H1 (cell line): ENCODE data around the gene PRKN. TPM values are rescaled to one million over a fixed set of nuclear protein-coding genes. Genes with fewer than 3 reads are reported as not detected.
A peak's percentile ranks its signal among the peaks of the same experiment; 100 is the strongest.

ENCODE experiments used
- CTCF ChIA-PET: fragments of 300-600 bp; sonication (Branson Sonifier 250); formaldehyde crosslinking; loops from one replicate; lab custom pipeline; 2021; ENCODE audit not compliant: partially characterized antibody; lab: Charles Lee
- POLR2A ChIA-PET: fragments of 300-600 bp; sonication (Branson Sonifier 250); formaldehyde crosslinking; loops from one replicate; lab custom pipeline; 2021; ENCODE audit warnings: inconsistent platforms; ENCODE audit not compliant: partially characterized antibody; lab: Charles Lee
- DNase-seq, 2 experiments: peaks; one replicate each; pipeline versions ENCODE4 v3.0.0 to v3.0.0-alpha.2; 2010 to 2022; ENCODE audit warnings: low spot score in 2 of 2, low read depth in 1 of 2, mixed read lengths in 1 of 2
- FAIRE-seq: peaks from 2 replicates; lab custom pipeline; 2011; peaks lifted over from hg19 to GRCh38; lab: Jason Lieb, UNC
- H2AFZ ChIP-seq: 2 replicates; pipeline ENCODE4 v1.8.1; 2012; ENCODE audit warnings: low read length, inconsistent platforms
- H2AK5ac ChIP-seq: 2 replicates; pipeline ENCODE4 v1.6.1; 2013; ENCODE audit warnings: low read depth, low read length
- H2BK120ac ChIP-seq: replicated peaks from 2 replicates; pipeline ENCODE3; 2013; ENCODE audit warnings: low read depth, low read length, inconsistent platforms
- H2BK12ac ChIP-seq: 2 replicates; pipeline ENCODE4 v1.6.1; 2013; ENCODE audit warnings: low read depth, low read length
- H2BK15ac ChIP-seq: 2 replicates; pipeline ENCODE4 v1.6.1; 2013; ENCODE audit warnings: low read length
- H2BK20ac ChIP-seq: 2 replicates; pipeline ENCODE4 v1.6.1; 2013; ENCODE audit warnings: low read length
- H2BK5ac ChIP-seq: 2 replicates; pipeline ENCODE4 v1.6.1; 2013; ENCODE audit warnings: low read depth, low read length
- H3K14ac ChIP-seq: 2 replicates; pipeline ENCODE4 v1.6.1; 2013; ENCODE audit warnings: inconsistent platforms; ENCODE audit not compliant: insufficient read length
- H3K18ac ChIP-seq: 2 replicates; pipeline ENCODE4 v1.6.1; 2013; ENCODE audit warnings: low read length; ENCODE audit errors: extremely low read depth
- H3K23ac ChIP-seq: 2 replicates; pipeline ENCODE4 v1.6.1; 2013; ENCODE audit warnings: inconsistent platforms; ENCODE audit not compliant: insufficient read length
- H3K23me2 ChIP-seq: 2 replicates; pipeline ENCODE4 v1.6.1; 2013; ENCODE audit warnings: low read depth, low read length
- H3K27ac ChIP-seq: 2 replicates; pipeline ENCODE4 v1.6.1; 2011; ENCODE audit warnings: low read depth, low read length, inconsistent platforms
- H3K27me3 ChIP-seq, 4 experiments: replicated peaks in 1 of 4; 1 replicate in 1 of 4; 2 replicates in 3 of 4; pipeline versions ENCODE4 v1.6.1 to v1.8.1; 2011 to 2013; ENCODE audit warnings: low read length in 3 of 4, mild to moderate bottlenecking in 3 of 4, inconsistent platforms in 2 of 4, mixed read lengths in 2 of 4, moderate library complexity in 1 of 4; ENCODE audit not compliant: control insufficient read depth in 3 of 4, insufficient read depth in 3 of 4; ENCODE audit errors: extremely low read depth in 1 of 4
- H3K36me3 ChIP-seq, 4 experiments: 2 replicates each; pipeline versions ENCODE4 v1.6.1 to v1.8.1; 2011 to 2013; ENCODE audit warnings: mild to moderate bottlenecking in 4 of 4, low read length in 3 of 4, moderate library complexity in 2 of 4, control low read depth in 1 of 4, inconsistent platforms in 1 of 4; ENCODE audit not compliant: insufficient read depth in 4 of 4, control insufficient read depth in 2 of 4
- H3K4ac ChIP-seq: replicated peaks from 2 replicates; pipeline ENCODE3; 2013; ENCODE audit warnings: low read length, low read depth, mixed read lengths, inconsistent platforms; ENCODE audit not compliant: insufficient read length
- H3K4me1 ChIP-seq, 4 experiments: replicated peaks in 1 of 4; 1 replicate in 1 of 4; 2 replicates in 3 of 4; pipeline versions ENCODE4 v1.6.1 to v1.8.1; 2011 to 2013; ENCODE audit warnings: low read length in 3 of 4, inconsistent platforms in 2 of 4, mixed read lengths in 1 of 4; ENCODE audit not compliant: insufficient read depth in 4 of 4, control insufficient read depth in 3 of 4
- H3K4me2 ChIP-seq, 2 experiments: 2 replicates each; pipeline versions ENCODE4 v1.6.1 to v1.8.1; 2011 to 2013; ENCODE audit warnings: low read depth in 2 of 2, low read length in 2 of 2, control low read depth in 1 of 2, inconsistent platforms in 1 of 2, mild to moderate bottlenecking in 1 of 2; ENCODE audit not compliant: insufficient read depth in 1 of 2
- H3K4me3 ChIP-seq, 4 experiments: fragments of 200-600, 300-600 bp in 1 of 4; sonication (generic), shearing (Covaris generic), sonication (Bioruptor Twin) in 1 of 4; 2 replicates each; pipeline versions ENCODE4 v1.5.1 to v1.8.1; 2011 to 2016; ENCODE audit warnings: low read length in 4 of 4, low read depth in 3 of 4, control low read depth in 2 of 4, inconsistent platforms in 2 of 4, mild to moderate bottlenecking in 2 of 4, mixed read lengths in 1 of 4, moderate library complexity in 1 of 4; ENCODE audit not compliant: insufficient read depth in 2 of 4; ENCODE audit errors: extremely low read depth in 1 of 4
- H3K56ac ChIP-seq: replicated peaks from 2 replicates; pipeline ENCODE3; 2013; ENCODE audit warnings: low read depth, mild to moderate bottlenecking, mixed read lengths, low read length, inconsistent platforms; ENCODE audit not compliant: insufficient read length
- H3K79me1 ChIP-seq: 2 replicates; pipeline ENCODE4 v1.6.1; 2013; ENCODE audit warnings: low read depth, low read length, control low read depth
- H3K79me2 ChIP-seq, 2 experiments: 2 replicates each; pipeline versions ENCODE4 v1.6.1 to v1.8.1; 2012 to 2013; ENCODE audit warnings: low read length in 2 of 2, mild to moderate bottlenecking in 2 of 2, inconsistent platforms in 1 of 2; ENCODE audit not compliant: insufficient read depth in 2 of 2, control insufficient read depth in 1 of 2
- H3K9ac ChIP-seq, 4 experiments: replicated peaks in 1 of 4; 1 replicate in 1 of 4; 2 replicates in 3 of 4; pipeline versions ENCODE4 v1.6.1 to v1.8.1; 2011 to 2013; ENCODE audit warnings: low read depth in 3 of 4, low read length in 3 of 4, control low read depth in 2 of 4, mild to moderate bottlenecking in 2 of 4, moderate library complexity in 2 of 4, inconsistent platforms in 1 of 4; ENCODE audit errors: extremely low read depth in 1 of 4
- H3K9me3 ChIP-seq, 2 experiments: 2 replicates each; pipeline versions ENCODE4 v1.6.1 to v1.8.1; 2012 to 2013; ENCODE audit warnings: mild to moderate bottlenecking in 2 of 2, moderate library complexity in 2 of 2, control low read depth in 1 of 2, inconsistent platforms in 1 of 2, low read depth in 1 of 2, low read length in 1 of 2, mixed read lengths in 1 of 2; ENCODE audit not compliant: insufficient read depth in 2 of 2
- H4K20me1 ChIP-seq, 2 experiments: replicated peaks in 1 of 2; 2 replicates each; pipeline versions ENCODE3 to v1.8.1; 2011 to 2013; ENCODE audit warnings: inconsistent platforms in 2 of 2, low read length in 2 of 2, mild to moderate bottlenecking in 1 of 2; ENCODE audit not compliant: insufficient read depth in 2 of 2, control insufficient read depth in 1 of 2
- H4K5ac ChIP-seq: 2 replicates; pipeline ENCODE4 v1.6.1; 2013; ENCODE audit warnings: low read length, low read depth, mixed read lengths, inconsistent platforms; ENCODE audit not compliant: insufficient read length
- H4K8ac ChIP-seq: 2 replicates; pipeline ENCODE4 v1.8.0; 2013; ENCODE audit warnings: mild to moderate bottlenecking, moderate library complexity, low read length, inconsistent platforms; ENCODE audit not compliant: insufficient read depth; ENCODE audit errors: extremely low read depth
- H4K91ac ChIP-seq: replicated peaks from 2 replicates; pipeline ENCODE3; 2013; ENCODE audit warnings: low read length, mixed read lengths, inconsistent platforms; ENCODE audit not compliant: insufficient read length
- CBX5 ChIP-seq: fragments of 300-800, 300-1000 bp; sonication (generic); IDR thresholded peaks from 2 replicates; pipeline ENCODE4 v1.7.1; 2016; ENCODE audit warnings: antibody characterized with exemption, low read length, low read depth
- CBX8 ChIP-seq: fragments of 300-800, 300-1000 bp; sonication (generic); IDR thresholded peaks from 2 replicates; pipeline ENCODE4 v1.7.1; 2016; ENCODE audit warnings: low read depth, low read length, borderline replicate concordance
- CEBPB ChIP-seq: IDR thresholded peaks from 2 replicates; pipeline ENCODE4 v1.6.1; 2012; ENCODE audit warnings: low read depth, low read length
- CREB1 ChIP-seq: IDR thresholded peaks from 2 replicates; pipeline ENCODE4 v1.6.1; 2012; ENCODE audit warnings: inconsistent platforms
- EZH2 ChIP-seq: fragments of 200-600 bp; sonication (generic); IDR thresholded peaks from 2 replicates; pipeline ENCODE4 v1.7.1; 2012; ENCODE audit warnings: low read depth, mild to moderate bottlenecking, moderate library complexity, low read length, inconsistent platforms; ENCODE audit not compliant: severe bottlenecking
- HDAC6 ChIP-seq: IDR thresholded peaks from one replicate; pipeline ENCODE4 v1.7.1; 2012; ENCODE audit warnings: low read depth, mild to moderate bottlenecking, inconsistent platforms, low read length, moderate library complexity
- KDM4A ChIP-seq: IDR thresholded peaks from one replicate; pipeline ENCODE4 v1.7.1; 2012; ENCODE audit warnings: low read depth, mild to moderate bottlenecking, moderate library complexity, low read length, inconsistent platforms; ENCODE audit not compliant: severe bottlenecking
- NANOG ChIP-seq: IDR thresholded peaks from 2 replicates; pipeline ENCODE4 v1.6.1; 2011; ENCODE audit warnings: low read length, low read depth, mild to moderate bottlenecking, inconsistent platforms; ENCODE audit not compliant: insufficient read depth, poor library complexity, severe bottlenecking
- POLR2A ChIP-seq, 2 experiments: IDR thresholded peaks; 1 replicate in 1 of 2; 2 replicates in 1 of 2; pipeline ENCODE4 v1.6.1; 2011; ENCODE audit warnings: low read depth in 2 of 2, low read length in 2 of 2, mild to moderate bottlenecking in 2 of 2; ENCODE audit errors: control extremely low read depth in 1 of 2
- RBBP5 ChIP-seq: IDR thresholded peaks from 2 replicates; pipeline ENCODE4 v1.7.1; 2012; ENCODE audit warnings: low read depth, mild to moderate bottlenecking, inconsistent platforms, low read length, moderate library complexity, borderline replicate concordance
- SIRT6 ChIP-seq: IDR thresholded peaks from one replicate; pipeline ENCODE4 v1.7.1; 2012; ENCODE audit warnings: low read length, inconsistent platforms
- TAF7 ChIP-seq: optimal IDR thresholded peaks from 2 replicates; pipeline ENCODE3; 2011; ENCODE audit warnings: low read depth, mild to moderate bottlenecking, inconsistent platforms, low read length, moderate library complexity, borderline replicate concordance
- TBP ChIP-seq: IDR thresholded peaks from 2 replicates; pipeline ENCODE4 v1.6.1; 2011; ENCODE audit warnings: low read depth, low read length, improper control_type of control experiment
- TCF12 ChIP-seq: IDR thresholded peaks from 2 replicates; pipeline ENCODE4 v1.6.1; 2011; ENCODE audit warnings: low read depth, mild to moderate bottlenecking, low read length
- WGBS, 2 experiments: shearing (Covaris generic) in 1 of 2; methylation state at CpG; one replicate each; pipeline versions ENCODE4 v1.1.6 to v1.1.7; 2013 to 2015; ENCODE audit warnings: low lambda C conversion rate in 2 of 2, mixed read lengths in 2 of 2, inconsistent platforms in 1 of 2, low coverage in 1 of 2, missing lambda C conversion rate in 1 of 2; ENCODE audit not compliant: insufficient replicate concordance in 2 of 2, insufficient coverage in 1 of 2, insufficient read length in 1 of 2; ENCODE audit errors: extremely low coverage in 1 of 2, missing lambda C conversion rate in 1 of 2; 5-methylcytosine and 5-hydroxymethylcytosine counted together
- polyA plus RNA-seq, 7 experiments: library from polyadenylated mRNA; depleted of rRNA in 3 of 7; stranded (reverse) in 5 of 7; unstranded in 2 of 7; fragments of >200 nt in 5 of 7; fragments of 200-250 nt in 2 of 7; gene quantifications; 1 replicate in 5 of 7; 2 replicates in 1 of 7; 4 replicates in 1 of 7; pipeline versions ENCODE4 v1.2.1 to v1.2.3, GENCODE V29; 2011 to 2013; ENCODE audit warnings: missing spikeins in 2 of 7, mixed read lengths in 2 of 7
- total RNA-seq: library from RNA; stranded (reverse); fragmentation: NEBNext Ultra II Directional; extraction: Animal tissue kit (Norgen Biotek cat#: 25700); gene quantifications from 2 replicates; pipeline ENCODE4 v1.2.1, GENCODE V29; 2021

PRKN gene
- total and polyA plus RNA-seq, 2 of the 8 experiments (the other 6 are each of a cell fraction or from before 2014, with no cell fraction given) = 0.13 to 0.29 TPM

GRCh38 chr6:162153120-162153519 is 574.4 kb downstream of the PRKN start:
- no peak overlapping the region for H2AK5ac ChIP-seq

More at GRCh38 chr6:162153120-162153519, 574.4 kb downstream of the PRKN start:
- no peaks in the 10 kb centered on the region for H3K23me2 ChIP-seq
- H3K4me2 ChIP-seq = no peak overlapping the region
- no peaks in the 10 kb centered on the region for H3K9me3 ChIP-seq
- no peaks in the 10 kb centered on the region for H3K36me3 ChIP-seq
- ChIA-PET CTCF (no interaction called here), POLR2A (no interaction called here)
- no peak overlapping the region for H4K5ac ChIP-seq
- no peaks in the 10 kb centered on the region for H3K79me1 ChIP-seq
- no peak for TF ChIP-seq SIRT6
- no peak for TF ChIP-seq NANOG
- TF ChIP-seq KDM4A = no peak
- no peak for TF ChIP-seq HDAC6
- no peak for TF ChIP-seq EZH2
- no peak for TF ChIP-seq TAF7
- no peak for TF ChIP-seq CEBPB
- TF ChIP-seq TBP = no peak
- no peak for TF ChIP-seq CBX8
- no peak for TF ChIP-seq TCF12
- TF ChIP-seq POLR2A (IDR thresholded peaks at IDR 0.05; ENCODE audit: control extremely low read depth in 1 of 2, low read depth in 2 of 2, low read length in 2 of 2) = no peak
- TF ChIP-seq RBBP5 = no peak
- TF ChIP-seq CBX5 = no peak
- TF ChIP-seq CREB1 = no peak
- no peak overlapping the region for H3K14ac ChIP-seq
- no peak overlapping the region for H2BK5ac ChIP-seq
- H2BK120ac ChIP-seq = no peak overlapping the region
- H3K9ac ChIP-seq = no peak overlapping the region
- no peaks in the 10 kb centered on the region for H4K20me1 ChIP-seq
- H2BK12ac ChIP-seq = no peak overlapping the region
- no peak overlapping the region for H3K18ac ChIP-seq
- H2AFZ ChIP-seq = peak overlapping the region; percentile 82; the same call in 1 of the 2 replicates
- peaks cover 0 to 6% (median 2%) of the 10 kb centered on the region in 4 experiments; a peak in 2 of 7 replicates for H3K4me1 ChIP-seq
- no peaks in the 10 kb centered on the region for H3K79me2 ChIP-seq
- FAIRE-seq (no peak), DNase-seq (no peak)
- no peak overlapping the region for H2BK15ac ChIP-seq
- H3K27me3 ChIP-seq = no peaks in the 10 kb centered on the region
- no peak overlapping the region for H4K8ac ChIP-seq
- H3K4ac ChIP-seq = no peak overlapping the region
- H3K23ac ChIP-seq = no peak overlapping the region
- no peak overlapping the region for H3K27ac ChIP-seq
- no peak overlapping the region for H3K4me3 ChIP-seq
- no peak overlapping the region for H4K91ac ChIP-seq
- H3K56ac ChIP-seq = no peak overlapping the region
- no peak overlapping the region for H2BK20ac ChIP-seq
- 95% methylated on average over 7 of the region's 7 CpGs; no CpG with 5 or more reads in 1 of the 2 experiments for WGBS, 2 experiments
